ENCODE results near the gene ATP8B3.

Gene ATP8B3

DNA sequence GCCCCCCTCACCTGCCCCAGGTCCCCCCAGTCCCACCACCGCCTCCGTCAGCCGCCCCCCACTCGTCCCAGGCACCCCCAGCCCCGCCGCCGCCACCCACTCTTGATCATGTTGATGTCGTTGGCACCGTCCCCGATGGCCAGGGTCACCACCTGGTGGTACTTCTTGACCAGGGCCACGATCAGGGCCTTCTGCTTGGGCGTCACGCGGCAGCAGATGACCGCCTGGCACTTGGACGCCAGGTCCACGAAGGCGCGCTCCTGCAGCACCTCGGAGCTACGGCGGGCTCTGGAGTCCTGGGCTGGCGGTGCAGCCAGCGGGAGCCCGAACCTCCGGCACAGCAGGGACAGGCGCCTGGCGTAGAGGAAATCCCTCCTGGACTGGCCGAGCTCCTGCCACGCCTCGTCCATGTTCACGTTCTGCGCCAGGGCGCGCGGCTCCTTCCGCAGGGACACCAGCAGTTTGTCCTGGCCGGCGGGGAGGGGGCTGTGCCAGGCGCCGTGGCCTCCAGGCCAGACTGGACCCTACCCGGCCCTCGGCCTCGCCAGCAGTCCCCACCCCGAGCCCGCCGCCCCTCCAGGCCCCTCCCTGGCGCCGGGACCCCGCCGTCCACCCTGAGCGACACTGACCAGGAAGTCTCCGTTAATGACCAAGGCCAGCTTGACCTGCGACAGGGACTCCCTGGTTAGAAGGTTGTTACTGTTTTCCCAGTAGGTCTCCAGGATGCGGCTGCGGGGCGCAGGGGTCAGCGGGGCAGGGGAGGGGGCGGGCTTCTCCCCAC lies 22.6 kb downstream of the ATP8B3 start:
- no peak for DNase-seq

DNA sequence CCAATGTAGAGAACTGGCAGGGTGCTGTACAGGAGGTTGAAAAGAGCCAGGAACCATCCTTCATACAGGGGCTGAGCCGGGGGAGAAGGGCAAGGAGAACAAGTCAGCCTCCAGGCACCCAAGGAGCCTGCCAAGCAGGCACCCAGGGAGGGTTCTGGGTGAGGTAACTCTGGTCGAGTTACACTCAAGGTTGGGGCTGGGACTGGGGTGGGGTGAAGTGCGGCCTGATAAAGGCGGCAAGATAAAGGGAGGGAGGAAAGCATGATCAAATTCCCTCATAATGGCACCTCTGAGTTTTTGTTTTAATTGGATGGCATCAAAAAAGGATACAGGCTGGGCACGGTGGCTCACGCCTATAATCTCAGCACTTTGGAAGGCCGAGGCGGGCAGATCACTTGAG lies 25.0 kb downstream of the ATP8B3 start:
- no peak for DNase-seq

DNA sequence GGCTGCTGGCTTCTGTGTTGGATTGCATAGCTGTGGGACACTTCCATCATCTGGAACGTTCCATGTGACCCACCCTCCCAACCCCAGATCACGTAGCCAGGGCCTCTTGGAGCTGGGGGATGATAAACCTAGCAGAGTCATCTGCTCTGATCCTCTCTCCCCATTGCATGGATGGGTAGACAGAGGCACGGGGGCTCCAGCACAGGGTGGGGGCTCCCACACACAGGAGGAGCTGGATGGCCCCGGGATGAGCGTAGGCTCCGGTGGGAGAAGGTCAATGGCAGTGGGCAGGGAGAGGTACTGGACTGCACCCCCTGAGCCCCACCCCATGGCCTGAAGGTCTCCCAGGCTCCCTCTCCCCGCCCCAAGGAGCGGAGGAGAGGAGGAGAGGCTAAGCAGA lies 25.4 kb downstream of the ATP8B3 start:
- DNase-seq: no peak

GRCh38 chr19:1785310-1785709 lies 26.8 kb downstream of the ATP8B3 start:
- DNase-seq: no peak

GRCh38 chr19:1783874-1784273 lies 28.2 kb downstream of the ATP8B3 start:
- DNase-seq: no peak

GRCh38 chr19:1783354-1783753 lies 28.7 kb downstream of the ATP8B3 start:
- no peak for DNase-seq

- DNase-seq: no peak
Measured at GRCh38 chr19:1782521-1782920, 29.6 kb downstream of the ATP8B3 start.

DNA sequence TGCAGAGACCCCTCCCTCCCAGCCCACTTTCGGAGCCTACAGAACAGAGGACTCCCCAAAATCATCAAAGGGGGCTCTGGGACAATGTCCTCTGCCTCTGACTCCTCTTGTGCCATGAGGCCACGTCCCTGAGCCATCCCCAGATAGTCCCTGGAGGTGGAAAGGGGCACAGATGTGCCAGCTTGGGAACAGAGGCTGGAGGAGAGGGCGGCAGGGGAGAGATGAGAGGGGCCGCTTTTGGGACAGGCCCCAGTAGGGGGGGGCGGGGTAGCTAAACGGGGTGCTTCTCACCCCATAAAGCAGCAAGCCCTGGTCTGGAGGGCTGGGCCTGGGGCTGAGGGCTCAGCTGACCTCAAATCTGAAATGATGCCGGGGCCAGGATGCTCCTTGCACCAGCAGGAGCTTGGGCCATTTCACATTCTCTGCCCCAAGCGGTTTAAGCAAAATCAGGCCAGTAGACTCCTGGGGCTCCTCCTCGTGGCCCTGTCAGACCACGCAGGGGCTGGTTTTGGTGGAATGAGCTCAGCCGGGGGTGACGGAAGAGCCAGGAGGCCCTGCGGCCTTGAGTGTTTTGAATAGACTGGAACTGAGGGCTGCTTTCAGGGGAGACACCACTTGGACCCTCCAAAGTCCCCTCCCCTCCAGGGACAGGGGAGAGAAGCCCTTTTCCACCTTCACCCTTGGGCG lies 31.7 kb downstream of the ATP8B3 start:
- no peak for DNase-seq

DNA sequence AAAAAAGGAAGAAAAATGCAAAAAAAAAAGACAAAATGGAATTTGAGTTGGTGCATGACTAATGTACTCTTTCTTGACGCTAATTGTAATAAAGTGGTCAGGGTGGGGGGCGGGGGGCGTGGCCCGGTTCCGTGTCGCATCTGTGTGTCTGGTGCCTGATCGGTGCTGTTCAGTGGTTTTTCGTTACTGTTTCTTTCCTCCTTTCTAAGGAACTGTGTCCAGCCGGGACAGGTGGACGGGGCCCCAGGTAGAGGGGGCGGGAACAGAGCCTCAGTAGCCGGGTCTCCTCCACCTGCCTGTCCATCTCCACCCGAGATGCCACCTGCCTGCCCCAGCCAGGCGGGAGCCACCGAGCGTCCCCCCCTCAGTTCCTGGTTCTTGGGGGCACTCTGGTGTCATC lies 32.5 kb downstream of the ATP8B3 start:
- DNase-seq: no peak

DNA sequence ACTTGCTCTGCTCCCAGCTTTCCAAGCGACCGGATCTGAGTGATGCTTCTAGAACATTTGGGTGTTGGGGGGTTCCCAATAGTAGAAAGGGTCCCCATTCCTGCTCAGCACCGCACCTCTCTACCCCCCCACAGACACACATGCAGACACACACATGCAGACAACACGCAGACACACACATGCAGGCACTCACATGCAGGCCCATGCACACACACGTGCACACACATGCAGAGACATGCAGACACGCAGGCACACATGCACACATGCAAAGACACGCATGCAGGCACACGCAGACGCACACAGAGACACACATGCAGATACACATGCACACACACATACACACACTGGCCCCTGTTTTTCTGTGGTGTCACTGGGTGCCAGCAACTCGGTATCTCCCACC lies 34.9 kb downstream of the ATP8B3 start:
- no peak for DNase-seq

GRCh38 chr19:1776606-1777147 lies 35.4 kb downstream of the ATP8B3 start:
- no peak for DNase-seq

DNA sequence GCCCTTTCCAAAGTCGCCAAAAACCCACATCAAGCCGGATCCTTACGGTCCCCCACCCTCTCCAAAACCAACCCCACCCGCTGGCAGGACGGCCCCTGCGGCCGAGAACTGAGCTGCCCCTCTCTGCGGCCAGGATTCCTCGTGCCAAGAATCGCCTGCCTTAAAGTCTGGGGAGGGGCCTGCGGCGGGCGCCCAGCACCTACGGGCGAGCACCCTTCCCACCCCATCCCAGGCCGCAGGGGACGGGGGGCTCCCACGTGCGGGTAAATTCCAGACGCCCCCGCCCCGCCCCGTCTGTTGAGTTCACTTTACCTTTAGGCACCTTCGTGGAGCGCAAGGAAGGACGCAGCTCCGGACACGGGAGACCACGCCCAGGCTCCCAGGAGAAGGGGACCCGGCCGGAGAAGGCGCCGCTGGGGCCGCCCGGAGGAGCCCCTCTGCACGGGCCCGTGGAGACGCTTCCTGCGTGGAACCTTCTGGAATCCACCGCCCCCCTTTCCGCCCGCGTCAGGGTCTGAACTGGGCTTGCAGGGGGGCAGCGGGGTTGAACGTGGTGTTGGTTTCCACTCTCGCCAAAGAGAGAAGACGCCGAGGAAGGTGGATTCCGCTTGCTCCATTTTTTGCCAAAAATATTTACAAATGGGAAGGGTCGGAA lies 36.0 kb downstream of the ATP8B3 start:
- no peak for DNase-seq

DNA sequence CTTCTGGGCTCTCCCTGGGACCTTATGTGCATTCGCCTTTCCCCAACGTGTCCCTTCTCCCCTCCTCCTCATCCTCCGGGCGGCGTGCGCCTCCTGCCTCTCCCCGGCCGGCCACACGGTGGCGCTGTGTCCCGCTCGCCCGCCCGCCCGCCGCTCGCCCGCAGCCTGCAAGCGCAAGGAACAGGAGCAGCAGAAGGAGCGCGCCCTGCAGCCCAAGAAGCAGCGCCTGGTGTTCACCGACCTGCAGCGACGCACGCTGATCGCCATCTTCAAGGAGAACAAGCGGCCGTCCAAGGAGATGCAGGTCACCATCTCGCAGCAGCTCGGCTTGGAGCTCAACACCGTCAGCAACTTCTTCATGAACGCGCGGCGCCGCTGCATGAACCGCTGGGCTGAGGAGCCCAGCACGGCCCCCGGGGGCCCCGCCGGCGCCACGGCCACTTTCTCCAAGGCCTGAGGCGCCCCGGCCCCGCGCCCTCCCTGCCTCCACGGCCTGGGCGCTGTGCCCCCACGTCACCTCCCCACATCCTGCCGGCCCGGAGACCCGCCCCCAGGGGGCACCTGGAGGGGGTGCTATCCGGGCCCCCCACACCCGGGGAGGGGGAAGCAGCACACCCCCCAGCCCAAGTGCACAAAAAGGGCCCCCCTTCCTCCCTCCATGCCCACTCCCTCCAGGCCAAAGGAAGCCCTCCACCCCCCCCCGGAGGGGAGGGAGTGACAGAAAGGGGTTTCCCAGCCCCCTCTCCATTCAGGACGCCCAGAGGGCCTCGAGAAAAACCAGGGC lies 36.9 kb downstream of the ATP8B3 start:
- DNase-seq: no peak

DNA sequence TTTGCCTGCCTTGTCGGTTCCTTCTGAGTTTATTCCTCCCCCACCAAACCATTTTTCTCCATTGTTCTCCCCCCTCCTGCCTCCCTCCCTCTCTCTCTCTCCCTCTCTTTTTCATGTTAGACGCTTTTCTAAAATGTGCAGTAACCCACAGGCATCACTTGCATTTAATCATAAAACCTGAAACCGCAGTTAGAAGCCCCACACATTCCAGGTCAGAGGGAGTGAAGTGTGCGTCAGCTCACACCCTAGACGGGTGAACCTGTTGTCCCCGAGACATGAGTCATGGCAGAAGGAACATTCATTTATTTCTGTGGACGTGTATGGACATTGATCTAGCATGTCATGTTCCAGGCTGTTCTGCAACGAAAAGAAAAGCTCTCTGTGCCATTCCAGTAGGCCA lies 38.9 kb downstream of the ATP8B3 start:
- DNase-seq: no peak

DNA sequence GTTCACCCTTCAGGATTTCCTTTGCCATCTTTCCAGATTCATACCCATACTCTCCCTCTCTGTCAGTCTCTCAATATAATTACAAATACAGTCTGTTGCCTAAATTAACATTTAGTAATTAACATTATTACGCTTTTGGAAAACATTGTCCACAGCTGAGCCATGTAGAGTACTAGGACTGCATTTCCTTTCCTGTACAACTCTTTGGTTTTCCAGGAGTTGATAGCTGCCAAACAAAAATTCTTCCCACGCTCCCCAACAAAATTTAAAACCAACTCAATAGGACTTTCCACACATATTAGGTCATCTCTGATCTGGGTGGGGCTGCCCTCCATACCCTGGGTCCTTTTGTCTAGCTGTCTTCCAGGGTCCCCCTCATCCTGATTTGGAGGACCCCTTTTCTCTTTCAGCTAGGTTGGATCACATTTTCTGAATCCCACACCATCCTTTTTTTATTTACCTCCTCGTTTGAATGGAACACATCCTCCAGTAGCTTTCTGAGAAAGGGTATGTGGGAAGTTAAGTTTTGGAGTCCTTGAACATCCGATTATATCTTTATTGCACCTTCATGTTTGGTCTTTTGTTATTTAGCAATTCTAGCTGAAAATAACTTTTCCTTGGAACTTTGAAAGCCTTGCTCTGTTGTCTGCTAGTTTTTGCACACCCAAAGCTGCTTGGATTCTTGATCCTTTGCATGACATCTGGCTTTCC lies 41.1 kb downstream of the ATP8B3 start:
- no peak for DNase-seq

DNA sequence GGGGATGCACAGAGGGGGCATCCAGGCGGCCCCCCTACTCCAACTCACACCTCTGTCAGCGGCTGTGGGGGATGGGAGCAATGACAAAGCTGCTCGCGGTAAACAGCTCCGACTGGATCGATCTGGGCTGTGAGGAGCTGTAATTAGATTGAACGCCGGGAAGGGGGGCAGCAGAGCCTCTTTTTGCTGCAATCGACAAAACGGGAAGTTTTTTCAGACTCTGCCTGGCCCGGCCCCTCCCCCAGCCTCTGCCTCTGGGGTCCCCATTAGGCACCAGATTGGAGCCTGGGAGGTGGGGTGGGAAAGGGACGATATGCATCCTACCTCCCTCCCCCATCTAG lies 42.5 kb downstream of the ATP8B3 start:
- no peak for DNase-seq

GRCh38 chr19:1768918-1769644 lies 43.0 kb downstream of the ATP8B3 start:
- DNase-seq: no peak

DNA sequence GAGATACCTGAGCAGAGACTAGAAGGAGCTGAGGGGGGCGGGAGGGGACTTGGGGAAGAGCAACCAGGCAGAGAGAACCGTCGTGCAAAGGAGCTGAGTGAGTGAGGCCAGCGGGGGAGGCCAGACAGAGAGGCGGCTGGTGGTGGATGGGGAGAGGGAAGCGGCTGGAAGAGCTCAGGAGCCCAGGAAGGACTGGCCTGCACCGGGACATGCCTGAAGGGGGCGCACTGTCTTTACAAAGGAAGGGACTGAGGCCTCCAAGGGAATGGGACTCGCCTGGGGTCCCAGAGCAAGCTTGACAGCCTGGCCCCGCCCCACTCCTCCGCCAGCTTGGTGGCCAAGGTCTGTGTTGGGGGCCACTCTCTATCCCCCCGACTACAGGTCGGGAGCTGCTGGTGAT lies 43.8 kb downstream of the ATP8B3 start:
- no peak for DNase-seq

DNA sequence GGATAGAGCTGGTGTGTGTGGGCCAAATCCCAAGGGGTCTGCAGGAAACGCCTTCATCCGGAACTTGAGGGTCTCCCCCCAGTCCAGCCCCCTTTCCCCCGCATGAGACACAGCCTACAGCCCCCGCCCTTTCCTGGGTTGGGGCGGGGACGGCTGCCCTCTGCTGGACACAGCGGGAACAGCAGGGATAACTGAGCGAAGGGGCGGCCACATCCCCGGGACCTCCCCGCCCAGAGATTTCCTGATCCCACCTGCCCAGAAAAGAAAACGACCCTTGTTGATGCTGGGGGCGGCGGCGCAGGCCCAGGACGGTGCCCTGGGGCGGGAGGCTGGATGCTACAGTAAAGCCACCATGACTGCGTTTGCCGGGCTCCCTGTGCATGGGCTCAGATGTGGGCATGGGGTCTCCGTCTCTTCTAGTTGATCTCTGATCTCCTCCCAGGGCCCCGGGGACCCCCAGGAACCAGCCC lies 44.6 kb downstream of the ATP8B3 start:
- no peak for DNase-seq

- DNase-seq: no peak
Measured at GRCh38 chr19:1766800-1767352, 45.2 kb downstream of the ATP8B3 start.
